HCT116 (cell line): ENCODE results near the gene GRIK4.

ENCODE experiments used
- CTCF ChIP-seq, 3 experiments: fragments of 200-600 bp in 1 of 3; sonication (generic) in 1 of 3; IDR thresholded peaks in 2 of 3; conservative IDR thresholded peaks in 1 of 3; 2 replicates each; pipeline ENCODE4 v1.5.1; 2012 to 2017; ENCODE audit warnings: low read depth in 2 of 3, low read length in 2 of 3, antibody characterized with exemption in 1 of 3, borderline replicate concordance in 1 of 3, control low read depth in 1 of 3, mild to moderate bottlenecking in 1 of 3, mixed read lengths in 1 of 3, mixed run types in 1 of 3, moderate library complexity in 1 of 3; ENCODE audit not compliant: insufficient read depth in 1 of 3
- ELF1 ChIP-seq: IDR thresholded peaks from 2 replicates; pipeline ENCODE4 v1.6.1; 2012; ENCODE audit warnings: low read depth, borderline replicate concordance
- JUND ChIP-seq: IDR thresholded peaks from 2 replicates; pipeline ENCODE4 v1.6.1; 2012
- REST ChIP-seq: IDR thresholded peaks from 2 replicates; pipeline ENCODE4 v1.6.1; 2012; ENCODE audit warnings: low read depth
- SP1 ChIP-seq: IDR thresholded peaks from 2 replicates; pipeline ENCODE4 v1.6.1; 2012; ENCODE audit warnings: low read depth
- ZFX ChIP-seq: fragments of 450-650 bp; IDR thresholded peaks from 2 replicates; pipeline ENCODE4 v1.6.1; 2017

GRCh38 chr11:120545813-120546212 is 34.3 kb downstream of the GRIK4 start:
- TF ChIP-seq CTCF (IDR thresholded peaks at IDR 0.05 in 2 of 3, conservative IDR thresholded peaks at IDR 0.05 in 1 of 3; ENCODE audit: borderline replicate concordance in 1 of 3, insufficient read depth in 1 of 3, low read depth in 2 of 3, low read length in 2 of 3) (no peak), JUND (no peak), SP1 (no peak), REST (no peak), ZFX (no peak), ELF1 (no peak)
